Astrocyte (in vitro differentiated cells and primary cell): ENCODE results near the gene URM1.

Experiments
- CTCF ChIP-seq: IDR thresholded peaks from 2 replicates; pipeline ENCODE4 v1.5.1; 2011; ENCODE audit warnings: low read depth, mild to moderate bottlenecking, inconsistent platforms, low read length, moderate library complexity; ENCODE audit not compliant: insufficient read depth
- EZH2 ChIP-seq: IDR thresholded peaks from 2 replicates; pipeline ENCODE4 v1.6.1; 2012; ENCODE audit warnings: mild to moderate bottlenecking, low read length, inconsistent platforms; ENCODE audit not compliant: insufficient read depth

- TF ChIP-seq CTCF (no peak), EZH2 (no peak)
These were observed 12.3 kb upstream of the URM1 start for GRCh38 chr9:128358861-128359260.
